SK-N-MC (cell line): ENCODE measurements around the gene EPB41L1.

ENCODE experiments used
- DNase-seq: peaks from one replicate; pipeline ENCODE4 v3.0.0-alpha.2; 2011; ENCODE audit warnings: low read depth, low spot score
- H3K27ac ChIP-seq: fragments of 200-600 bp; sonication (generic); 2 replicates; pipeline ENCODE4 v1.5.1; 2016; ENCODE audit warnings: mixed run types
- H3K36me3 ChIP-seq: fragments of 200-600 bp; sonication (generic); 2 replicates; pipeline ENCODE4 v1.6.1; 2017; ENCODE audit warnings: antibody characterized with exemption, low read length, mixed read lengths; ENCODE audit not compliant: insufficient read depth
- H3K4me3 ChIP-seq: fragments of 200-600 bp; sonication (generic); 2 replicates; pipeline ENCODE4 v1.5.1; 2016
- H3K9ac ChIP-seq: fragments of 200-600 bp; sonication (generic); 2 replicates; pipeline ENCODE4 v1.8.0; 2017; ENCODE audit warnings: mixed run types, mixed read lengths; ENCODE audit not compliant: insufficient read length
- H3K9me3 ChIP-seq: fragments of 200-600 bp; sonication (generic); 2 replicates; pipeline ENCODE4 v1.6.1; 2017; ENCODE audit warnings: low read depth, mild to moderate bottlenecking, antibody characterized with exemption, low read length, moderate library complexity, mixed read lengths
- EZH2 ChIP-seq: fragments of 200-600 bp; sonication (generic); IDR thresholded peaks from one replicate; pipeline ENCODE4 v1.6.1; 2017; ENCODE audit warnings: antibody characterized with exemption
- FOXP2 ChIP-seq: optimal IDR thresholded peaks from 2 replicates; pipeline ENCODE3; 2011; ENCODE audit warnings: mild to moderate bottlenecking, moderate library complexity; ENCODE audit not compliant: insufficient read depth; ENCODE audit errors: extremely low read length, control extremely low read depth
- POLR2AphosphoS5 ChIP-seq: IDR thresholded peaks from 2 replicates; pipeline ENCODE4 v1.6.1; 2012; ENCODE audit warnings: mild to moderate bottlenecking, low read depth, low read length, borderline replicate concordance

EPB41L1 gene

DNA sequence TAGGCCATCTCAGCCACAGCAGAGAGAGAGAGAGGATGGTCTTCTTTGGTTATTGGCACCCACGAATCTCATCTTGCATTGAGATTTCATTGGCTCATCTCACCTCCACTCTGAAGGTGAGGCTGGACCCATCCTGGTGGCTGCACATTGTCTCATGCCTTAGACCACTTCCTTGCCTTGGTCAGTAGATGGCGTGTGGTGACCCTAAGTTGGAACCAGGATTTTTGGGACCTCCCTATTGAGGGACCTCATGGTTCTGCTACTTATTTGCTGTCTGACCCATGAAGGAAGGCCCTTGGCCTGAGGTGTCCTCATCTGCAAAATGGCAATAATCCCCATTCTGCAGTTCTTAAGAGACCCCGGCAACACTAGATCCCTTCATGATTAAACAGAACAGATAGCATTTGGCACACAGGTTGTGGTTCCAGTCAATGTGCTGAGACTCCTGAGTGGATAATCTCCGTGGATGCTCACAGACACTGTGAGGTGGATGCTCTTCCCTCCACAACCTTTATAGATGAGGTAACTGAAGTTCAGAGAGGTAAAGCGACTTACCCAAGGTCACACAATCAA lies 60.2 kb downstream of the EPB41L1 start:
- no peak for DNase-seq
- Histone ChIP-seq H3K36me3 (no peaks in the 10 kb centered on the region), H3K4me3 (no peak overlapping the region), H3K27ac (no peak overlapping the region), H3K9ac (no peak overlapping the region), H3K9me3 (no peaks in the 10 kb centered on the region)
- TF ChIP-seq POLR2AphosphoS5 = no peak
- TF ChIP-seq EZH2 = no peak
- TF ChIP-seq FOXP2 = no peak

DNA sequence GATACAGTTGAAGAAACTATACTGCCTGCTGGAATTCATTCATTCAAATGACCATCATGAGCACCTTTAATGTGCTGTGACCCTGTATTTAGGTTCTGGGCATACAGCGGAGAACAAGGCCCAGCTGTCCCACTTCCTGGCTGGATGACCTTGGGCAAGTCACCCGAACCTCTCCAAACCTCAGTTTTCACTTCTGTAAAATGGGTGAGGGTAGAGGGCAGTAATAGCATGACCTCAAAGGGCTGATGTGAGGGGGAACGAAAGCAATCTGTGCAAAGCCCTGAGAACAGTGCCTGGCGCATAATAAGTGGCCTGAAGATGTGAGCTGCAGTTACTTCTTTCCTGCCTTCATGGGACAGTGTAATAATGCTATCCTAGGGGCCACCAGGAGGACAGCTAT lies 61.2 kb downstream of the EPB41L1 start:
- H3K9ac ChIP-seq = no peak overlapping the region
- DNase-seq = no peak
- no peak overlapping the region for H3K27ac ChIP-seq
- H3K36me3 ChIP-seq = no peaks in the 10 kb centered on the region
- H3K9me3 ChIP-seq = no peaks in the 10 kb centered on the region
- H3K4me3 ChIP-seq = no peak overlapping the region
- TF ChIP-seq POLR2AphosphoS5 (no peak), FOXP2 (no peak), EZH2 (no peak)

DNA sequence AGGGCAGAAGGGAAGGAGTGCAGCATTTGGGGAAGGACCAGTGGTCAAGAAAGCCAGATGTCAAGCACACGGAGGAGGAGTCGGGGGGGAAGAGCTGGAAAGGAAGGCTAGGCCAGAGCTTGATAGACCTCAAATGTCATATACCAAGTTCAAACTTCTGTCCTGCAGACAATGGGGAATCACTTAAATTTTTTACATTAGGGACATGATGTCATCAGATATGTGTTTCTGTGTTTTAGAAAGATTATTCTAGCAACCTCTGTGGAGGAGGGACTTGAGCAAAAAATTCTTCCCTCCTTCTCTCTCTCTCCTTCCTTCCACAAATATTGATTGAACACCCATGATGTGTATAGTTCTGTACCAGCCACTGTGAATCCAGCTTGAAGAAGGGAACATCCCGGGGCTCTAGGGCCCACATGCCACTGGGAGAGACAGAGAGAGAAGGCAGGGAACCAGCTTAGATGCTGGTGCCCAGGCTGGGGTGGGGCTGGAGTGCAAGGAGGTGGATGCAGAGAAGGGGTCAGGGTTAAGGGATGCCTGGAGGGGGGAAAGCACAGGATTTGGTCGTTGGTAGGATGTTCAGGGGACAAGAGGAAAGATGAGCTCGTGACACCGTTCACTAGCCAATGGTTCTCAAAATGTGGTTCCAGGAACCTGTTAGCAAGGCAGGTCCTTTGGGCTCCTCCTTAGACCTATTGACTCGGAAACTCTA lies 61.9 kb downstream of the EPB41L1 start:
- no peak overlapping the region for H3K9ac ChIP-seq
- no peak overlapping the region for H3K4me3 ChIP-seq
- TF ChIP-seq POLR2AphosphoS5 = no peak
- TF ChIP-seq EZH2 = no peak
- TF ChIP-seq FOXP2 = no peak
- no peak overlapping the region for H3K27ac ChIP-seq
- no peaks in the 10 kb centered on the region for H3K9me3 ChIP-seq
- H3K36me3 ChIP-seq = no peaks in the 10 kb centered on the region
- no peak for DNase-seq

DNA sequence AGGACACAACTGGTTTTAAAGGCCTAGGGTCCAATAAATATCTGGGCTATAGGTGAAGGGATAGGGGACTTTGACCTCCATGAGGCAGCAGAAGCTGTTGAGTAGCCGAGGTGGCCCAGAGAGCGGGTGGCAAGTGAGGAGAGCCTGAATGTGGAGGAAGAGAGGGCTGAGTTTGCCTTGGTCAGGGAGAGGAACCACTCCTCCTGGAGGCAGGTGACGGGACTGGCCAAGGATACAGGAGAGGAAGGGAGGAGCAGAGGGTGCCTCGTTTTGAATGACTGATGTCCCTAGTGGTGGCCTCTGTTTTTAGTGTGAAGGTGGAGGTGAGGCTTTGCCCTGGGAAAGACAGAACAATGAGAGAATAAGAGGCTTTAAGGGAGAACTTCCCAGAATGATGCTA lies 62.7 kb downstream of the EPB41L1 start:
- TF ChIP-seq FOXP2 (no peak), EZH2 (no peak), POLR2AphosphoS5 (no peak)
- H3K9me3 ChIP-seq = no peaks in the 10 kb centered on the region
- no peaks in the 10 kb centered on the region for H3K36me3 ChIP-seq
- H3K9ac ChIP-seq = no peak overlapping the region
- no peak overlapping the region for H3K4me3 ChIP-seq
- H3K27ac ChIP-seq = no peak overlapping the region
- DNase-seq = no peak

DNA sequence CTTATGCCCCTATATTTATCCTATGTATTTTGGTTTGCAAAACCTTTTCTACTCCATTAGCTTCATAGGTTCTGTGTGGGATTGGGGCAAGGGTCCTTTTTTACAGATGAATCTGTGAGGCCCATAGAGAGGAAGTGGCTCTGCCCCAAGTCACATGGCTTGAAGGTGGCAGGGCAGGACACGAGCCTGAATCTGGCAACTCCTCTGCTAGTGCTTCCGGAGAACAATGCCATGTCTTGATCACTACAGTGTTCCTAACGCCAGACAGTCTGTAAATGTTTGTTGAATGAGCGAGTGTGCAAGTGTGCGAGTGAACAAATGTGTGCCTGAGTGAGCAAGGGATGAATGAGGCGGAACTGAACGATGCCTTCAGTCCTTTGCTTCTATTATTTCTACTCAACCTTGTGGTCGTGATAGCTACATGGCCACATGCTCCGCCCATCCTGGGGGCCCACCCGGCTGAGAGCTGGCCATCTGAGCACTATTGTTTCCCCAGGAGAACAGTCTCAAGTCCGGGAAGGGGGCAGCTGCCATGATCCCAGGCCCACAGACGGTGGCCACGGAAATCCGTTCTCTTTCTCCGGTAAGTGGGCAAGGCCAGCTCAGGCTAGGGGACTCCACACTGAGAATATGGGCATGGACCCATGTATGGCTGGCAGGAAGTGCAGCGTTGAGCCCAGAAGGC lies 64.0 kb downstream of the EPB41L1 start:
- no peaks in the 10 kb centered on the region for H3K9me3 ChIP-seq
- H3K9ac ChIP-seq = no peak overlapping the region
- no peaks in the 10 kb centered on the region for H3K36me3 ChIP-seq
- DNase-seq = no peak
- no peak overlapping the region for H3K27ac ChIP-seq
- TF ChIP-seq POLR2AphosphoS5 = no peak
- TF ChIP-seq FOXP2 = no peak
- TF ChIP-seq EZH2 = no peak
- H3K4me3 ChIP-seq = no peak overlapping the region

DNA sequence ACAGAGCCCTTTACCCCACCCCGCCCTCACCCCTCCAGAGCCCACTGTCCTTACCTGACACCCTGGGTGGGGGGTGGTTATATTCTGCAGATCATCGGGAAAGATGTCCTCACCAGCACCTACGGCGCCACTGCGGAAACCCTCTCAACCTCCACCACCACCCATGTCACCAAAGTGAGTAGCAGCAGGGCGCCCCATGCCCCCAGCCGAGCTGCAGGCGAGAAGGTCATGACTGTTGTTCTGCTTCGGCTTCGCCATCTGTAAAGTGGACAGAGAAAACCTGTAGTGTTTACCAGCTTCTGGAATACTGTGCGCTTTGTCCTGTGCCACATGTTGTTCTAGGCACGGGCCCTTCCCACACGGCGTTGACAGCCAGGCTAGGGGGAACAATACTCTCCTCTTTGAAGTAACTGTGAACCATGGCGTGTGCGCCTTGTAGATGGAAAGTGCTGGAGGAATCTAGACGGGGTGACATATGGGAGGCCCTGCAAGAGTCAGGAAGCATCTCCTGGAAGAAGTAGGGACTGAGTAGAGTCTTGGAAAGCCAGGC lies 65.2 kb downstream of the EPB41L1 start:
- no peak overlapping the region for H3K4me3 ChIP-seq
- H3K27ac ChIP-seq = no peak overlapping the region
- H3K9ac ChIP-seq = no peak overlapping the region
- no peaks in the 10 kb centered on the region for H3K9me3 ChIP-seq
- DNase-seq = no peak
- H3K36me3 ChIP-seq = no peaks in the 10 kb centered on the region
- no peak for TF ChIP-seq FOXP2
- no peak for TF ChIP-seq POLR2AphosphoS5
- TF ChIP-seq EZH2 = no peak

DNA sequence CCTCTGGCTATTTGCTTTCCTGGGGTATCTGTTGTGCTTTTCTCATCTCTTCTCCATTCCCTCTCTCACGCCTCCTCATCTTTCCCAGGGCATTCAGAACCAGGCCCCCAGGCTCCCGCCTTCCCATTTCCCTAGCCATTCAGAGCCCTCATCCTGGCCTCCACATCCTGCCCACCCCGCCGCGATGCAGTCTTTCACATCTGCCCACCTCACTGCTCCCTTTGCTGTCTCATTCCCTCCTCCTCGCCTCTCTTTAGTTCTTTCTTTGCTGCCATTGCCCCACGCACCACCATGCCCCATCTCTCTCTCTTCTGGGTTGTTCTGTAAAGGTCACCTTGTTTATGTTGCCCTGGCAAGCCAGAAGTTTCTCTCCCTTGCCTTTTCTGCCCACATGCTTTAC lies 71.1 kb downstream of the EPB41L1 start:
- no peaks in the 10 kb centered on the region for H3K36me3 ChIP-seq
- H3K27ac ChIP-seq = no peak overlapping the region
- H3K9ac ChIP-seq = no peak overlapping the region
- H3K9me3 ChIP-seq = no peaks in the 10 kb centered on the region
- no peak for DNase-seq
- no peak overlapping the region for H3K4me3 ChIP-seq
- TF ChIP-seq EZH2 (no peak), FOXP2 (no peak), POLR2AphosphoS5 (no peak)

DNA sequence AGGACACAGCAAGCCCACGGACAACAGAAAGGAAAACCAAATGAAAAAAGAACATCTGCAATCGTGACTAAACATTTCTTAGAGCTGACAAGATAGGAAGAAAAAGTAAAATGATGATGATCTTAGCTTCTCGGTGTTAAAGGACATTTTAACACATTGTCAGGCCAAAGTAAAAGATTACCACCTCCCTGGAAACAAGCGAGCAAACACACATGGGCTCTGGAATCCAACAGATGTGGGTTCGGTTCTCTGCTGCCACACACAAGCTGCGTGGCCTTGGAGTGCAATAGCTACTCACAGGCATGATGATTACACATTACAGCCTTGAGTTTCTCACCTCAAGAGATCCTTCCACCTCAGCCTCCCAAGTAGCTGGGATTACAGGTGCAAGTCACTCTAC lies 74.2 kb downstream of the EPB41L1 start:
- TF ChIP-seq FOXP2 = no peak
- no peak for TF ChIP-seq POLR2AphosphoS5
- TF ChIP-seq EZH2 = no peak
- DNase-seq = no peak
- Histone ChIP-seq H3K27ac (no peak overlapping the region), H3K36me3 (no peaks in the 10 kb centered on the region), H3K9ac (no peak overlapping the region), H3K9me3 (no peaks in the 10 kb centered on the region), H3K4me3 (no peak overlapping the region)

DNA sequence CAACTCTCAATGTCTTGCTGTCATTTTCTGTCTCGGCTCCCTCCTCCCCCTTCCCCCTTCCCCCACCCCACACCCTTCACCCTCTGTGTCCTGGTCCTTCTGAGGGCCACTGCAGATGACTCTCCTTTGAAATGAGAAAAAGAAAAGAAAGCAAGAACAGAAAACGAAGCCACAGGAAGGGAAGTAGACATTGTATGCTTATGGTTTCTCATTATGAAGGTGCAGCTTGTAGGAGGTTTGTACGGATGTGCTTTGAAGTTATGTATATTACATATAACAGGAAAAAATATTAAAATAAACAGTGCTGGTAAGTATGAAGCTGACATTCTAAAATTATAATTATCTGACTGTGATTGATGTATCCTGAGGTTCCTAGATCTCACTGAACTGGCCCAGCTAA lies 75.5 kb downstream of the EPB41L1 start:
- H3K36me3 ChIP-seq = no peaks in the 10 kb centered on the region
- TF ChIP-seq FOXP2 = no peak
- no peak for TF ChIP-seq EZH2
- H3K4me3 ChIP-seq = no peak overlapping the region
- H3K9me3 ChIP-seq = no peaks in the 10 kb centered on the region
- H3K27ac ChIP-seq = no peak overlapping the region
- DNase-seq = no peak
- H3K9ac ChIP-seq = no peak overlapping the region
